ENCODE measurements around the gene STRN3.

STRN3 gene

DNA sequence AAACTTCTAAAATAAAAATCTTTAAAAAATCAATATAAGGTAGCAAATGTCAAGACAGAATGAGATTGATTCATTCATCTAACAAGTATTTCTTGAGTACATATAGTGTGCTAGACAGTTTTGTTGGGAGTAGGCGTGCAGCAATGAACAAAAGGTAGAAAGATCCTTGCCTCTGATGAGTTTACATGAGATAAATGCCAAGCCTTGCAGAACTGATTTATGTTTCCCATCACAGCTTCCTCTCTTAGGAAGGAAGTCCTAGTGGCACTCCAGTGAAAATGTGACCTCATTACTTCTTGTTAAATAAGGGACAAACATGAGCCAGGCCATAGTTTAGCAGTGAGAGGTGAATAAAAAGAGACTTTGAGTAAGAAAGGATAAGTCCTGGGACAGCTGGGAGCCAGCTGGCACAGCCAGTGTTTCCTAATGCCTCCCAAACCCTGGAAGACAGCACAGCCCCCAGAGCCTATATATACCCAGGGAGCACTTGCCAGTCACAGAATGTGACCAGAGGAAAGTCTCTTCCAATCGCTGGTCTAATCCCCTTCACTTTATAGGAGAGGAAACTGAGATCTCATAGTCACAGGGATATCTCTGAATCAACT is 156.5 kb downstream of the STRN3 start:
- DNase-seq = no peak

- no peak for DNase-seq
Measured at GRCh38 chr14:30868736-30869135, 157.4 kb downstream of the STRN3 start.

GRCh38 chr14:30864934-30865333 is 161.2 kb downstream of the STRN3 start:
- DNase-seq = no peak

DNA sequence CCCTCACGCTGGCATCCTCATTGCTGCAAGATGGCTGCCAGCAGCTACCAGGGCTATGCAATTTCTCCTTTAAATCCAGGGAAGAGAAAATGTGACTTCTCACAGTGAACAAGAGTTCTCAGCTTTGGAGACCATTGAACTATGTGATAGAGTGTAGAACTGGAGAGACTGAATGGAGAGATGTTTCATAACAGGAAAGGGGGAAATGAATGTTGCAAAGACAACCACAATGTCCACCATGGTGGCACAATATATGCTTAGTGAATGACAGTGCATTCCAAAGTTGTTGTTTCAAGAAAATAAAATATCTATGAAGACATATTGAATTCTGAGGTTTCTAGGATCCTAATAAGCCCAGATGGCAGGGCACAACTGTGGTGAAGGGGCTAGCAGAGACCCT is 165.0 kb downstream of the STRN3 start:
- no peak for DNase-seq

DNA sequence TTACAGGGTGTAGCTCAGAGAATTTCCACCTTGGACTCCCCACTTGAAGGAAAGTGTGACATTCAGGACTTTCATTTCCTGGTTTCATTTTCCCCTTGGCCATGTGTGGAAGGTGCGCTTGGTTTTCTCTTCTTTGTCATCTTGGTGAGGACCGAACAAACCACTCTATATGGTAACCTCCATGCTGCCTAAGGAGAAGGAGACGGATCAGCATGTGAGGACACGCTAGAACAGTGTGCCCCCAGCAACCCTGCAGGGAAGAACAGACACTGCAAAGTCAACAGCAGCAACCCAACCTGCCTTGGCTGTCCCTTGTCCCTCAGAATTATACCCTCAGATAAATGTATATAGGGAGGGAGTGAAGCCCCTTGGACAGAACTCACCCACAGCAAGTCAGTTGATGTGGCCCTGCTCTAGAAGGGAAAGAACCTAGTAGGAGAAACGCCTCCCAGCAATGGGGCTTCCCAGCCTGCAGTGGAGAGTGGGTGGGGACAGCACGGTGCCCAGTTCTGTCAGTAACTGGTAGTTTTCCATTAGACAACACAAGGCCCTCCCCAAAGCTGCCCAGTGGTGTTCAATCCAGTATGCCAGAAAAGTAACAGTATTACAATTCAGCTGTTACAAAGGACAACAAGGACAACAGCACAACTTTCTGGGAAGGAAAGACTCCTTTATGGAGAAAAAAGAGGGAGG is 170.7 kb downstream of the STRN3 start:
- no peak for DNase-seq

- DNase-seq = no peak
Measured at GRCh38 chr14:30854492-30854891, 171.7 kb downstream of the STRN3 start.

DNA sequence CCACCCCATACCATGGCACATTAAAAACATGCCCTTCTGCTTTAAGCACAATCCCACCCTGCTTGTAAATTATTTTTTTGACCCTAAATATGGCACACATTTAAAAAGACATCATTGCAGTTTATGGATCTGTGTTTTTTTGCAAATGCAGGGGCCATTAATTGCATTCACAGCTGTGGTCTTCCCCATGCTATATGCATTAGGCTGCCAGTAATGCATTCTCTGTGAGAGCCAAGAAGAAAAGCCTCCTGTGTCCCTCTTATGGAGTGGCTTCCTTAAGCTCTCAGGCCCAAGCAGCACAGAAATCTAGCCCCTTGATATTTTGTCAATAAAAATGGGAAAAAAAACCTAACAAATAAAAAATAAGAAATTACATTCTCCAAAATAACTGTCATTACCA is 172.2 kb downstream of the STRN3 start:
- DNase-seq = no peak

GRCh38 chr14:30849983-30850382 is 176.2 kb downstream of the STRN3 start:
- DNase-seq = no peak

DNA sequence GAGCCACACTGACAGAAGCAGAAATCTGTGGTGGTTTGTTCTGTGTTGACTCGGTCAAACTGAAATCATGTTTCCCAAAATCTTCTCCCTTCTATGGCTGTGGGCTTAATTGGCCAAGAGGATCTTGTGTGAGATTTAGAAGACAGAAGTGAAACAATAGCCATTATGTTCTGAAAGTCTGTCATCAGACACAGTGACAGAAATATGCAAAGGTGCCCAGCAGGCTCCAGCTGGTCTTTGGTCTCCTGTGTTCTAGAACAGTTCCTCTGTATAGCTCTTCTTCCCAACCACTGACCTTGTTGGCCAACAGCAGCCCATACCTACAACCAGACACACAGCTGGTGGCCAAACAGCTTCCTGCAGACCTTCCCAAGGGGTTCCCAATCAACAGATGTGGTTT is 176.8 kb downstream of the STRN3 start:
- no peak for DNase-seq

GRCh38 chr14:30848449-30849240 is 177.5 kb downstream of the STRN3 start:
- no peak for DNase-seq
